GM10266 (cell line): ENCODE measurements around the gene IL36B.

Source experiments
- DNase-seq: peaks from one replicate; pipeline ENCODE4 v3.0.0; 2012; ENCODE audit errors: extremely low spot score
- TF ChIP-seq, protein P1 (sequence below): IDR thresholded peaks from 2 replicates; pipeline ENCODE4 v1.5.1; 2012; ENCODE audit warnings: mild to moderate bottlenecking, low read depth; ENCODE audit not compliant: control insufficient read depth, insufficient read depth; ENCODE audit errors: missing control alignments

IL36B gene

GRCh38 chr2:113018509-113018908 lies 34.2 kb downstream of the IL36B start:
- DNase-seq, result no peak
- TF ChIP-seq, protein P1, sequence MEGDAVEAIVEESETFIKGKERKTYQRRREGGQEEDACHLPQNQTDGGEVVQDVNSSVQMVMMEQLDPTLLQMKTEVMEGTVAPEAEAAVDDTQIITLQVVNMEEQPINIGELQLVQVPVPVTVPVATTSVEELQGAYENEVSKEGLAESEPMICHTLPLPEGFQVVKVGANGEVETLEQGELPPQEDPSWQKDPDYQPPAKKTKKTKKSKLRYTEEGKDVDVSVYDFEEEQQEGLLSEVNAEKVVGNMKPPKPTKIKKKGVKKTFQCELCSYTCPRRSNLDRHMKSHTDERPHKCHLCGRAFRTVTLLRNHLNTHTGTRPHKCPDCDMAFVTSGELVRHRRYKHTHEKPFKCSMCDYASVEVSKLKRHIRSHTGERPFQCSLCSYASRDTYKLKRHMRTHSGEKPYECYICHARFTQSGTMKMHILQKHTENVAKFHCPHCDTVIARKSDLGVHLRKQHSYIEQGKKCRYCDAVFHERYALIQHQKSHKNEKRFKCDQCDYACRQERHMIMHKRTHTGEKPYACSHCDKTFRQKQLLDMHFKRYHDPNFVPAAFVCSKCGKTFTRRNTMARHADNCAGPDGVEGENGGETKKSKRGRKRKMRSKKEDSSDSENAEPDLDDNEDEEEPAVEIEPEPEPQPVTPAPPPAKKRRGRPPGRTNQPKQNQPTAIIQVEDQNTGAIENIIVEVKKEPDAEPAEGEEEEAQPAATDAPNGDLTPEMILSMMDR, result no peak

GRCh38 chr2:113015655-113016054 lies 37.0 kb downstream of the IL36B start:
- TF ChIP-seq, protein P1, result no peak
- no peak for DNase-seq

DNA sequence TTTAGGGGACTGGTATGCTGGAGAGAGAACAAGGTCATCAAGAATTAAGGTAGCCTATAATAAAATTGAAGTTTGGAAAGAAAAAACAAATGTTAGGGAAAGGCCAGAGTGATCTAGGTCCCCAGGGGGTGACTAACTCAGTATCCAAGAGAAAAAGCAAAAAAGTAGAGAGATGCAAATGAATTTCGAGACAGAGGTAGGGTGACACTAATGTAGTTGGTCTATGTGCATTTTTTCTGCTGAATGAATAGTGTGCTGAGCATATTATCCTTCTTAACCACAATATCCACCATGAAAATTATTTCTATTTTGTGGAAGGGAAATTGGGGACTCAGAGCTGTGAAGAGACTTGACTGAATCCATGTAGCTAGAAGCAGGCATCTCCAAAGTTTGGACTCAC lies 37.6 kb downstream of the IL36B start:
- TF ChIP-seq, protein P1, result no peak
- DNase-seq, result no peak

DNA sequence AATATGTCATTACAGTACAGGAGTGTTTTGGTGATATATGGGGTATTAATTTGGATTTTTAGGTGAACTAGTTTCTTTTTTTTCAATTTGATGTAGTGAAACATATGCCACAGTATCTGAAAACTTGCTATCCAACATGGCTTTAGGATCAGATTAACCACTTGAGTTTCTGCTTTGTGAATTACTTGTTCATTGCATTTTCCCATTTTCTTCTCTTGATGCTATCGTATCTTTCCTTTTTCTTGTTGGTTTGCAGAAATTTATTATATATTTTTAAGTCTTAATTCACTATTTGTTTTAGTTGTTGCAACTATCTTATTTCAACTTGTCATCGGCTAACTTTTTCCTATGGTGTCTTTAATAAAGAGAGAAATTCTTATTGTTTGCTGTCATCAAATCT lies 38.6 kb downstream of the IL36B start:
- TF ChIP-seq, protein P1, result no peak
- no peak for DNase-seq

- TF ChIP-seq, protein P1, result no peak
- no peak for DNase-seq
Observed at GRCh38 chr2:113013336-113013661, 39.4 kb downstream of the IL36B start.

DNA sequence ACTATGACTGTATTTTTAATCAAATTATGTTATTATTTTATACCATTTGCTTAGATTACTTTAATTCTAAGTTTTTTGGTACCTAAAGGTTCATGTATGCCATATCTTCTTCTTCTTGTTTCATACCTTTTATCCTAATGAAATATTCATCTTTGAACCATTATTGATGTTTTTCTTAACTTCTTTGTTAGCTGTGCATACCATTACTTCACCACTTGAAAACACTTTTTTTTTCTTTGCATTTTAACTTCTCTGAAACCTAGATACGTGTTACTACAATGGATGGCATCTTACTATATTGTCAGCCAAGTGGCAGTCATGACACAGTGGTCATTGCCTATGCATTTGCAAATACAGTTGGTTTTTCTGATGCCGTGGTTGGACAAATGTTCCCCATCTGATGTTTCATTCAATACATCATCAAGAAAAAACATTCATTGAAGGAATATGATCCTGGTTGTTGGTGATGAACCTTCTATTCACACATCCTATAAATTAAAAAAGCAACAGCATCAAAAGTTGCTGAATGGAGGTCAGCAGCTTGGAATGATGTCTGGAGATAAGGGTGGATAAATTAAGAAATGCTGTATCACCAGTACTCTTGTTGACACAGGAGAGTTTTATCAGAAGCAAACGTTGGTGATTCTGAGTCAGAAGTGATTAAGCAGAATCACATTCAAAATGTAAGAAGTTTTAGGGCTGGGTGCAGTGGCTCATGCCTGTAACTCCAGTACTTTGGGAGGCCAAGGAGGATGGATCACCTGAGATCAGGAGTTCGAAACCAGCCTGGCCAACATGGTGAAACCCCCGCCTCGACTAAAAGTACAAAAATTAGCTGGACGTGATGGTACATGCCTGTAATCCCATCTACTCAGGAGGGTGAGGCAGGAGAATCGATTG lies 40.0 kb downstream of the IL36B start:
- DNase-seq, result no peak
- TF ChIP-seq, protein P1, result no peak

GRCh38 chr2:113011108-113011507 lies 41.6 kb downstream of the IL36B start:
- TF ChIP-seq, protein P1, result no peak
- no peak for DNase-seq
